Astrocyte of the spinal cord (primary cell): ENCODE measurements around the gene VAV1.

ENCODE experiments used
- DNase-seq: peaks from one replicate; pipeline ENCODE4 v3.0.0; 2011; ENCODE audit warnings: low read depth, low spot score
- H3K4me3 ChIP-seq: 2 replicates; pipeline ENCODE4 v1.5.1; 2011; ENCODE audit warnings: low read depth, mild to moderate bottlenecking, low read length, moderate library complexity
- CTCF ChIP-seq: IDR thresholded peaks from 2 replicates; pipeline ENCODE4 v1.5.1; 2012; ENCODE audit warnings: low read depth, mild to moderate bottlenecking, low read length, inconsistent platforms
- in situ Hi-C: cut with HindIII; loops from 2 replicates; pipeline ENCODE4 v1.10.0; 2017; ENCODE audit warnings: low sequenced_read_pairs

The VAV1 gene

GRCh38 chr19:6734096-6734696 lies 38.3 kb upstream of the VAV1 start:
- TF ChIP-seq CTCF, result no peak
- in situ Hi-C loops, result no loop called here
- DNase-seq, result no peak
- H3K4me3 ChIP-seq, result no peak overlapping the region

GRCh38 chr19:6735181-6735911 lies 37.2 kb upstream of the VAV1 start:
- in situ Hi-C loops, result no loop called here
- no peak overlapping the region for H3K4me3 ChIP-seq
- no peak for DNase-seq

GRCh38 chr19:6736169-6736916 lies 36.2 kb upstream of the VAV1 start:
- peak overlapping the region; percentile 93 for H3K4me3 ChIP-seq
- peak; percentile 81 for TF ChIP-seq CTCF
- DNase-seq, result peak; percentile 88
- in situ Hi-C loops, result no loop called here

More at GRCh38 chr19:6735181-6735911, 37.2 kb upstream of the VAV1 start:
- no peak for TF ChIP-seq CTCF

- no peak for TF ChIP-seq CTCF
- in situ Hi-C loops, result no loop called here
- H3K4me3 ChIP-seq, result peak overlapping the region; percentile 93
- DNase-seq, result no peak
These were observed 35.6 kb upstream of the VAV1 start for GRCh38 chr19:6736917-6737283.

GRCh38 chr19:6737284-6737872 lies 35.1 kb upstream of the VAV1 start, which contains the start of gene GPR108:
GPR108 (minus strand) TSS chr19:6737580; CDS start chr19:6737576, 4 bp downstream.
- peak; percentile 100 for DNase-seq
- H3K4me3 ChIP-seq, result peak within 1 kb of the TSS; percentile 93
- TF ChIP-seq CTCF, result no peak
- in situ Hi-C loops, result no loop called here

GRCh38 chr19:6737873-6738786 lies 34.4 kb upstream of the VAV1 start:
- DNase-seq, result peak; percentile 81
- no peak overlapping the region for H3K4me3 ChIP-seq
- peak; percentile 70 for TF ChIP-seq CTCF
- in situ Hi-C loops, result no loop called here
